ENCODE measurements around the gene NTRK2.

NTRK2 gene

DNA sequence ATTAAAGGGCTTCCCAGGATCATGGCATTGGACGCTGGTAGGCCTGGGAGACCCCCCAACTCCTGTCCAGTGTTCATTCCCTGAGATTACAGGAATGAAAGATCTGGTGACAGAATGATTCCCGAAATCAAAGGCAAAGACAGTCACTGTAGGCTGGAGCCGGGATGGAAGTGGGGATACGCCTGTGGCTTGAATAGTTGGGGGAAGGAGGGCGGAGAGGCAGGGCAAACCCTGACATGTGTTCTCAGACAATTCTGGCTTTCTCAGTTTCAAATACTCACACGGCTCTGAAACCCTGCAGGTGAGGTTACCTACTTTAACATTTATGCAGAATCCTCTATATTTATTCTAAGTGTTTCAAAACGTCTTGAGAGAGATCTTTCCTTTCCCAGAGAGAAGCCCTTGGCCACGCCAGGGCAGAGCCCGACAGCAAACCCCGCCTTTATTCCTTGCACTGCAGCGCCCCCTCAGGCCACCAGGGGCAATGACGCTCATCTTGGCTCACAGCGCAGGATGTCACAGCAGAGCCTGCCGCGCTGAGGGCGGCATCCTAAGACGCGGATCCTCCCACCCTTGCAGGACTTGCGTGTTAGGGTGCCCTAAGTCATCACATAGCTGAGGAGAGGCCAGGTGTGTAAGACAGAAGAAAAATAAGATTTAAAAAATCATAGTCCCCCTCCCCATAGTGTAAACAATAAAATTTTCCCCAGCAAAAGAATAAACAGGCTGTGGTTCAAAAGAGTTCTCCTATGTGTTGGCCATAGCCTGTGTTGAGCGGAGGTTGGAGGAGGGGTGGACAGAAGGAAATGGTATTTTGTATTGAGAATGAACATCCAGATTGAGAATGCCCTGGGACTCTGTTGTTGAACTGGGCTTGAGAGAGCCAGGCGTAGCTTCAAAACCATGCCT is 284.5 kb downstream of the NTRK2 start:
- Histone ChIP-seq H3F3A (ENCODE audit: insufficient read depth, low read length) (no peaks in the 10 kb centered on the region), H3K9me3 (ENCODE audit: low read length) (no peaks in the 10 kb centered on the region), H3K9ac (ENCODE audit: low read length) (no peak overlapping the region), H2AFZ (ENCODE audit: low read length) (no peak overlapping the region), H3K9me2 (ENCODE audit: low read depth, low read length) (no peaks in the 10 kb centered on the region), H3K36me3 (ENCODE audit: insufficient read depth, low read length) (no peaks in the 10 kb centered on the region), H3K79me2 (ENCODE audit: insufficient read depth, low read length) (no peaks in the 10 kb centered on the region), H3K27ac (ENCODE audit: low read depth, low read length, poor library complexity, severe bottlenecking) (no peak overlapping the region), H3K4me2 (ENCODE audit: low read length) (no peak overlapping the region), H3K4me1 (ENCODE audit: insufficient read depth, low read length, severe bottlenecking) (no peaks in the 10 kb centered on the region), H3K27me3 (ENCODE audit: insufficient read depth, low read length) (no peaks in the 10 kb centered on the region), H4K20me1 (ENCODE audit: insufficient read depth, low read length) (no peaks in the 10 kb centered on the region), H3K4me3 (ENCODE audit: low read depth, low read length, poor library complexity, severe bottlenecking) (no peak overlapping the region)
- TF ChIP-seq EZH2 (IDR thresholded peaks at IDR 0.05; ENCODE audit: borderline replicate concordance, low read length), result no peak
- TF ChIP-seq, protein P1, sequence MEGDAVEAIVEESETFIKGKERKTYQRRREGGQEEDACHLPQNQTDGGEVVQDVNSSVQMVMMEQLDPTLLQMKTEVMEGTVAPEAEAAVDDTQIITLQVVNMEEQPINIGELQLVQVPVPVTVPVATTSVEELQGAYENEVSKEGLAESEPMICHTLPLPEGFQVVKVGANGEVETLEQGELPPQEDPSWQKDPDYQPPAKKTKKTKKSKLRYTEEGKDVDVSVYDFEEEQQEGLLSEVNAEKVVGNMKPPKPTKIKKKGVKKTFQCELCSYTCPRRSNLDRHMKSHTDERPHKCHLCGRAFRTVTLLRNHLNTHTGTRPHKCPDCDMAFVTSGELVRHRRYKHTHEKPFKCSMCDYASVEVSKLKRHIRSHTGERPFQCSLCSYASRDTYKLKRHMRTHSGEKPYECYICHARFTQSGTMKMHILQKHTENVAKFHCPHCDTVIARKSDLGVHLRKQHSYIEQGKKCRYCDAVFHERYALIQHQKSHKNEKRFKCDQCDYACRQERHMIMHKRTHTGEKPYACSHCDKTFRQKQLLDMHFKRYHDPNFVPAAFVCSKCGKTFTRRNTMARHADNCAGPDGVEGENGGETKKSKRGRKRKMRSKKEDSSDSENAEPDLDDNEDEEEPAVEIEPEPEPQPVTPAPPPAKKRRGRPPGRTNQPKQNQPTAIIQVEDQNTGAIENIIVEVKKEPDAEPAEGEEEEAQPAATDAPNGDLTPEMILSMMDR (IDR thresholded peaks at IDR 0.05; ENCODE audit: low read length), result peak; percentile 85

- no peak overlapping the region for H3K4me3 ChIP-seq (ENCODE audit: low read depth, low read length, poor library complexity, severe bottlenecking)
- no peaks in the 10 kb centered on the region for H3K9me2 ChIP-seq (ENCODE audit: low read depth, low read length)
- H2AFZ ChIP-seq (ENCODE audit: low read length), result no peak overlapping the region
- H3K27ac ChIP-seq (ENCODE audit: low read depth, low read length, poor library complexity, severe bottlenecking), result no peak overlapping the region
- no peaks in the 10 kb centered on the region for H3K9me3 ChIP-seq (ENCODE audit: low read length)
- H3K4me2 ChIP-seq (ENCODE audit: low read length), result no peak overlapping the region
- H4K20me1 ChIP-seq (ENCODE audit: insufficient read depth, low read length), result no peaks in the 10 kb centered on the region
- H3K9ac ChIP-seq (ENCODE audit: low read length), result no peak overlapping the region
- H3K79me2 ChIP-seq (ENCODE audit: insufficient read depth, low read length), result no peaks in the 10 kb centered on the region
- TF ChIP-seq EZH2 (IDR thresholded peaks at IDR 0.05; ENCODE audit: borderline replicate concordance, low read length), result no peak
- TF ChIP-seq, protein P1 (IDR thresholded peaks at IDR 0.05; ENCODE audit: low read length), result no peak
- no peaks in the 10 kb centered on the region for H3K36me3 ChIP-seq (ENCODE audit: insufficient read depth, low read length)
- H3F3A ChIP-seq (ENCODE audit: insufficient read depth, low read length), result no peaks in the 10 kb centered on the region
- H3K4me1 ChIP-seq (ENCODE audit: insufficient read depth, low read length, severe bottlenecking), result no peaks in the 10 kb centered on the region
- no peaks in the 10 kb centered on the region for H3K27me3 ChIP-seq (ENCODE audit: insufficient read depth, low read length)
These were observed 285.6 kb downstream of the NTRK2 start for GRCh38 chr9:84955155-84955554.

DNA sequence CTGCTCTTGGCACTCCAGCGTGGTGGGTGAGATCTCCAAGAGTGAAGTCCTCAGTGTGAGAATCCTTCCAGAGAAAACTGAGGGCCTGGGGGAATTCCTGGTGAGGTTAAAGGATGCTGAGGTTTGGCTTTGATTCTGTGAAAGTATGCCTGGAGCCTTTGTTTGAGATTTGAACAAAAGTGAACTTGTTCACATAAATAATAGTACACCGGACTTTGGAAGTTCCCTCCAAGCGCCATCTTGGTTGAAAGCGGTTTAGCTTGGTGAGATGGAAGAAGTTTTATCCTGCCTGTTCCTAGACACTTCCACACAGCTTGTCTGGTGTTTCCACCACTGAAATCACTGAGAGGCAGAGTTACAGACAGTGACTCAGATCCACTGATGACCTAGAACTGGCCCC is 286.4 kb downstream of the NTRK2 start:
- no peaks in the 10 kb centered on the region for H3K36me3 ChIP-seq (ENCODE audit: insufficient read depth, low read length)
- no peak overlapping the region for H3K4me2 ChIP-seq (ENCODE audit: low read length)
- H3K27ac ChIP-seq (ENCODE audit: low read depth, low read length, poor library complexity, severe bottlenecking), result no peak overlapping the region
- no peak overlapping the region for H2AFZ ChIP-seq (ENCODE audit: low read length)
- H3F3A ChIP-seq (ENCODE audit: insufficient read depth, low read length), result no peaks in the 10 kb centered on the region
- H3K9me2 ChIP-seq (ENCODE audit: low read depth, low read length), result no peaks in the 10 kb centered on the region
- H3K27me3 ChIP-seq (ENCODE audit: insufficient read depth, low read length), result no peaks in the 10 kb centered on the region
- H3K9me3 ChIP-seq (ENCODE audit: low read length), result no peaks in the 10 kb centered on the region
- H3K4me1 ChIP-seq (ENCODE audit: insufficient read depth, low read length, severe bottlenecking), result no peaks in the 10 kb centered on the region
- TF ChIP-seq, protein P1 (IDR thresholded peaks at IDR 0.05; ENCODE audit: low read length), result no peak
- no peak for TF ChIP-seq EZH2 (IDR thresholded peaks at IDR 0.05; ENCODE audit: borderline replicate concordance, low read length)
- H4K20me1 ChIP-seq (ENCODE audit: insufficient read depth, low read length), result no peaks in the 10 kb centered on the region
- H3K79me2 ChIP-seq (ENCODE audit: insufficient read depth, low read length), result no peaks in the 10 kb centered on the region
- no peak overlapping the region for H3K9ac ChIP-seq (ENCODE audit: low read length)
- H3K4me3 ChIP-seq (ENCODE audit: low read depth, low read length, poor library complexity, severe bottlenecking), result no peak overlapping the region
